IPS-11a (cell line): Measurements from ENCODE around the gene INTS11.

Experiments
- H3K4me3 ChIP-seq: one replicate; pipeline ENCODE4 v1.5.1; 2013; ENCODE audit warnings: low read depth, low read length, control low read depth

The INTS11 gene

GRCh38 chr1:1287288-1288110 lies 37.0 kb downstream of the INTS11 start:
- no peak overlapping the region for H3K4me3 ChIP-seq

DNA sequence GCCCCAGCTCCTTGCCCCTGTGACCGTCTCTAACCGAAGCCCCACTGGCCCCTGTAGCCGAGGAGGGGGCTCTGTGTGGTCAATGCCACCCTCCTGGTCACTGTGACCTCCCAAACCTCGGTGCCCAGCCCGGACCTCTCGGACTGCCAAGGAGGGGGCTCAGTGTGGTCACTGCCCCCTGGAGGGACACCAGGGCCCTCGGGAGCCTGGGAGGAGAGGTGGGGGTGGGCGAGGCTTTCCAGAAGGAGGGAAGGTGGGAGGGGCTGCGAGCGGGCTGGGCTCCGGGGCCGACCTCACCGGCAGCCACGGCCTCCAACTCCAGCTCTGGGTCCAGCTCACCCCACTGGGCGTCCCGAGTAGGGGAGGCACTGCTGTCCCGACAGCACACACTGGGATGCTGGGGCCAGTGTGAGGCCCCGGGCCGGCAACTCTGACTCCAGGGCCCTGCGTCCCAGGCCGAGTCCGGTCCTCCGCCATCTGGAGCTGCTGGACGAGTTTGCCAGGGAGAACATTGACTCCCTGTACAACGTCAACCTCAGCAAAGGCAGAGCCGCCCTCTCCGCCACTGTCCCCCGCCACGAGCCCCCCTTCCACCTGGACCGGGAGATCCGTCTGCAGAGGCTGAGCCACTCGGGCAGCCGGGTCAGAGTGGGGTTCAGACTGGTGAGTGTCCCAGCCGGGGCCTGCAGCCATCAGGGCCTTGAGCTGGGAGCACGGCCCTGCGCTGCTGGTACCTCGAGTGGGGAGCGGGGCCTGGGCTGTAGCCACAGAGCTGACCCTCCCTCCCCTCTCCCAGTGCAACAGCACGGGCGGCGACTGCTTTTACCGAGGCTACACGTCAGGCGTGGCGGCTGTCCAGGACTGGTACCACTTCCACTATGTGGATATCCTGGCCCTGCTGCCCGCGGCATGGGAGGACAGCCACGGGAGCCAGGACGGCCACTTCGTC lies 37.9 kb downstream of the INTS11 start:
- no peak overlapping the region for H3K4me3 ChIP-seq

DNA sequence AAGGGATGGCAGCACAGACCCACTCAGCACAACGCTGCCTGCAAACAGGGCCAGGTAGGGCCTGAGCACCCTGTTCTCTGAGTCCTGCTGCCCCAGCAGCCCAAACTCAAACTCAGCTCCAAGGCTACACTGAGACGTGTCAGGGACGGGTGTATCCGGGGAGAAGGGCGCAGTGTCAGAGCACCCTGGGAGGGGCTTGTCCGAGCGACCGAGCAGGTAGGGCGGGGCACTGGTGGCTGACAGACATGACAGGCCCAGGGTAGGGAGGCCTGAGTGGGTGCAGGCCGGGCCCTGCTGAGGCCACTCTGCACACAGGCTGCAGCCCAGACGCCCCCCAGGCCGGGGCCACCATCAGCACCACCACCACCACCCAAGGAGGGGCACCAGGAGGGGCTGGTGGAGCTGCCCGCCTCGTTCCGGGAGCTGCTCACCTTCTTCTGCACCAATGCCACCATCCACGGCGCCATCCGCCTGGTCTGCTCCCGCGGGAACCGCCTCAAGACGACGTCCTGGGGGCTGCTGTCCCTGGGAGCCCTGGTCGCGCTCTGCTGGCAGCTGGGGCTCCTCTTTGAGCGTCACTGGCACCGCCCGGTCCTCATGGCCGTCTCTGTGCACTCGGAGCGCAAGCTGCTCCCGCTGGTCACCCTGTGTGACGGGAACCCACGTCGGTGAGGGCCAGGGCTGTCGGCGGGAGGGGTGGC lies 38.7 kb downstream of the INTS11 start:
- H3K4me3 ChIP-seq, result no peak overlapping the region

- H3K4me3 ChIP-seq, result no peak overlapping the region
Observed at GRCh38 chr1:1285102-1285571, 39.3 kb downstream of the INTS11 start.

- no peak overlapping the region for H3K4me3 ChIP-seq
Observed at GRCh38 chr1:1284221-1285101, 40.0 kb downstream of the INTS11 start.

DNA sequence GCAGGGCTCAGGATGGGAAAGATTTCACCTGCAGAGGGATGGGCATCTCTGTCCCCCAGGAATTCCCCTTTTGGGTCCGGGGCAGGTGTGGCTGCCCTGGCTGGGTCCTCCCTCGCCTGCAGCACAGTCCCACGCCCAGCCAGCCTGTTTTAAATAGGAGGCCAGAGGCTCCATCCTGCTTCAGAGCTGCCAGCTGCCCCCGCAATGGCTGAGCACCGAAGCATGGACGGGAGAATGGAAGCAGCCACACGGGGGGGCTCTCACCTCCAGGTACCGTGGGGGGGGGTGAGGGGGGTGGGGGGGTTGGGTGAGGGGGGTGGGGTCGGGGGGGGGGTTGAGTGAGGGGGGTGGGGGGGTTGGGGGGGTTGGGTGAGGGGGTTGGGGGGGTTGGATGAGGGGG lies 40.6 kb downstream of the INTS11 start:
- no peak overlapping the region for H3K4me3 ChIP-seq

- H3K4me3 ChIP-seq, result no peak overlapping the region
Observed at GRCh38 chr1:1282998-1283397, 41.5 kb downstream of the INTS11 start.

GRCh38 chr1:1281533-1282321 lies 42.7 kb downstream of the INTS11 start:
- H3K4me3 ChIP-seq, result no peak overlapping the region

DNA sequence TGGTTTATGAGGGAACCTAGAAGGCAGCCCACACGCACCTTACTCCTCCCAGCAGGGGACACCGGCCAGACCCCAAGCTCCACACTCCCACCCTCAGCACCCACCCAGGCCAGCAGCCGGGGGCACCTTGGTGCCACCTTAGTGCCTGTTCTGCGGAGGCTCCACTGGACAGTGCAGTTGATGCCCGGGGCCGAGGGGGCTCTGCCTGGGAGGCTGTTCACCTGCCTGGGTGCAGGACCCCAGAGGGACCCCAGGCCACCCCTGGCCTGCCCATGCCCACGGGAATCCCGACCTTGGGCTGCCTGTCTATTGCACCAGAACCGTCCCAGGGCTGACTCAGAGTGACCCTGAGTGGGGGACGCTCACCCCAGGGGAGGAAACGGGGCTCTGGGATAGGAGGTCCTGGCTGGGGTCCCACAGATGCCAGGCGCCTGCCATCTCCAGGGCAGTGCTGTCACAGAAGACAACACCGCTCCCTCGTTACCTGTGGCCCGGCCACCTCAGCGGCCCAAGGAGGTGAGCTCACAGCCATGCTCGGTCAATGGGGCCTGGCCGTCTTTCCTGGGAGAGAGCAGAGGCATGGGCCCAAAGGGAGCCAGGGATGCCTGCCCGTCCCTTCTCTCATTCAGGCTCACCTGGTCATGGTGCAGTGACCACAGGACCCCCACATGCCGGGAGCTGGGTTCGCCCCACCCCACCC lies 43.5 kb downstream of the INTS11 start:
- H3K4me3 ChIP-seq, result no peak overlapping the region

DNA sequence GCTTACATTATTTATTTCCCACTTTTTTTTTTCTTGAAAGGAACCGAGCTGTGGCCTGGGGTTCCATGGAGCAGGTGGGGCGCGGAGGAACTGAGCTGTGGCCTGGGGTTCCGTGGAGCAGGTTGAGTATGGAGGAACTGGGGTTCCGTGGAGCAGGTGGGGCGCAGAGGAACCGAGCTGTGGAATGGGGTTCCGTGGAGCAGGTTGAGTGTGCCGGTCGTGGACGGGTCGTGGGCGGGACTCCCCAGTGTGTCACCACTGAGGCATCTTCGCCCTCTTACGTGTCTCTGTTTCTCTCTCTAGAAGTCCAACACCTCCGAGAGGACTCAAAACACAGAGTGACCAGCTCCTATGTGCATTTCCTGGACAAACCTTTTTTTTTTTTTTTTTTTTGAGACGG lies 45.4 kb downstream of the INTS11 start:
- H3K4me3 ChIP-seq, result no peak overlapping the region

GRCh38 chr1:1278620-1279019 lies 45.8 kb downstream of the INTS11 start:
- H3K4me3 ChIP-seq, result no peak overlapping the region

DNA sequence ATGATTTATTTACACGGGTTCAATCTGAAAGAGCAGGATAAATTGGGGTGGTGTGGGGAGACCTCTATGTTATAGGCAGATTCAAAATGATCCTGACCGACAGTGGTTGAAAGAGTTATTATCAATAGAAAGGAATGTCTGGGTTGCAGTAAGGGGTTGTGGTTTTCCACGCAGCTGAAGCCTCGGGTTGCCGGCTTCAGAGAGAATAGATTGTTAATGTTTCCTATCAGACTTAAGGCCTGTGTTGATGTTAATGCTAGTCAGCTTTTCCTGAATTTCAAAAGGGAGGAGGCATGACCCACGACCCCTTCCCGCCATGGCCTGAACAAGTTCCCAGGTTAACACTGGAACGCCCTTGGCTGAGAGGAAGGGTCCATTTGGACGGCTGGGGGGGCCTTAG lies 48.6 kb downstream of the INTS11 start:
- no peak overlapping the region for H3K4me3 ChIP-seq

DNA sequence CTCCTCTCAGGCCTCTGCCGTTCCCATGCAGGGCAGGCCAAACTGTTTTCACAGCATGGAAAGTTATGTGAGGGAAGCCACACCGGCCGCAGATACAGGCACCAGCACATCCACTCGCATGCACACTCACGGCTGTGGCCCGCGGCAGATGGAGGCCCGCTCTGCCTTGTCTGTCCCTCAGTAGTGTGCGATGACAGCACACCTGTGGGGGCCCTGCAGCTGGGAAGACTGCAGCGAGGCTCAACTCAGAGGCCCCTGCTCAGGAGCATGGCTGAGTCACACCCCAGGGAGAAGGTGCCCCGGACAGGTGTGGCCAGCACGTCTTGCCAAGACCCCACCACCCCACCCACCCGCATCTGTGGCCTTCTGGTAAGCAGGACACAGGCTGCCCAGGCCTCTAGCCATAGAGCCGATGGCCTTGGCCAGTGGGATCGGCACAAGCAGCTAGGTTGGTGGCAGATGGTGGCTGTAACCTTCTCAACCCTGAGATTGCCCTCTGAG lies 49.5 kb downstream of the INTS11 start:
- no peak overlapping the region for H3K4me3 ChIP-seq

DNA sequence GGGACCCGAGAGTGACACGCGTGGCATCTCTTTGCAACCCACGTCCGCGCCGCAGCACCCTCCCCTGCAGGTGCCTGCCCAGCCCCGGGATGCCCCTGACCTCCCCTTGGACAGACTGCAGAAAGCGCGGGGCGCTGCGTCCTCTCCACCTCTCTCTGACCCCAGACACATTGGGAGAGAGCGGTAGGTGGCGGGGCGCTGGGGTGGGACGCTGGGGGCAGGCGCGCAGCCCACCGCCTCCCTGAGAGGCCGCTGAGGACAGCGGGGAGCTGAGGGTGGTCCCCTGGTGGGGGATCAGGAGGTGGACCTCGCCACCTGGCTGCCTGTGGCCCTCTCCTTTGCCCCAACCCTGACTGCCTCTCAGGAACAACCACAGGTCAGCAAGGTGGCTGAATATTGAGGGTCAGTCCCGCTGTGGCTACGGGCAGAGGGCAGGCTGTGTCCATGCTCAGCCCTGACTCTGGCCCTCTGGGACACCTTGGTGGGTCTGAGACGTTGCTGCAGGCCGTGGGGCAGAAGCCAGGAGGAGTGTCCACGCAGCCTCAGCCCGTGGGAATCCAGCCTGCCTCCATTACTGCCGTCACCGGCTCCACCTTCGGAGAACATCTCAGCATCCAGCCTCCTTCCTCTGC lies 50.0 kb downstream of the INTS11 start:
- H3K4me3 ChIP-seq, result peak overlapping the region; percentile 22

- H3K4me3 ChIP-seq, result peak within 1 kb of the TSS; percentile 73
Observed at GRCh38 chr1:1273512-1274298, 50.8 kb downstream of the INTS11 start, which contains the start of gene UBE2J2. UBE2J2 (minus strand) TSS chr1:1273854; CDS start chr1:1267992, 5,862 bp downstream.

GRCh38 chr1:1273209-1273511 lies 51.3 kb downstream of the INTS11 start:
- H3K4me3 ChIP-seq, result peak overlapping the region; percentile 73
